ENCODE measurements around the gene FAM199X. TPM values are rescaled to one million over a fixed set of nuclear protein-coding genes. Genes with fewer than 3 reads are reported as not detected.
"Not testable (repeated sequence)": the region's sequence is repeated elsewhere in the genome, so short reads cannot be mapped to it uniquely, and the experiment has no call there.

Gene FAM199X
- polyA plus RNA-seq, 1 experiment: 2.5 TPM

- DNase-seq (ENCODE audit: low read depth): no peak
- Histone ChIP-seq H3K4me3 (ENCODE audit: low read depth, low read length) (no peak overlapping the region), H3K27me3 (ENCODE audit: control insufficient read depth, insufficient read depth, low read length) (no peaks in the 10 kb centered on the region), H3K36me3 (ENCODE audit: control insufficient read depth, insufficient read depth, low read length) (no peaks in the 10 kb centered on the region)
- CTCF ChIA-PET: interaction anchor here (1.0 kb wide), 1 partner anchor 10 kb away, joined by 3 read pairs; no protein-coding TSS in a partner anchor
- POLR2A ChIA-PET: no interaction called here
- no peak for TF ChIP-seq CTCF (IDR thresholded peaks at IDR 0.05; ENCODE audit: insufficient read depth, low read depth, low read length)
Measured at GRCh38 chrX:104205548-104205947, 39.3 kb downstream of the FAM199X start.

DNA sequence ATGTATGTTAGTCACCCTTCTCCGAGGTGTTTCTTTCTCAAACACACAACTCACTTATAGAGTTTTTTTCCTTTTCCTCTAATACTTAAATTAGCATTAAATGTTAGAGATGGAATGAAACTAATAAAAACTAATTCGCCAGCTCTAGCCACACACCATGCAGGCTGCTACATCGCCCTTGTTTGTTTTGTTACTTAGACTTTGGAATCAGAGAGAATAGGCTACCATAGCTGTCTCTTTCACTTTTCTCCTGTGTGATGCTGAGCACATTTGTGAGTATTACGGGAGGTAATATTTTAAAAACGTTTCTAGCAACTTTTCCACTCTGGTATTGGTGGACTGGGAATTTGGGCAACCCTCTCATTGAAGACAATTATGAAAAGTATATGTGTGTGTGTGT is 44.9 kb downstream of the FAM199X start:
- Histone ChIP-seq H3K36me3 (ENCODE audit: control insufficient read depth, insufficient read depth, low read length) (no peaks in the 10 kb centered on the region), H3K27me3 (ENCODE audit: control insufficient read depth, insufficient read depth, low read length) (no peaks in the 10 kb centered on the region), H3K4me3 (ENCODE audit: low read depth, low read length) (no peak overlapping the region)
- POLR2A ChIA-PET: no interaction called here
- no peak for DNase-seq (ENCODE audit: low read depth)
- TF ChIP-seq CTCF (IDR thresholded peaks at IDR 0.05; ENCODE audit: insufficient read depth, low read depth, low read length): no peak
- CTCF ChIA-PET: no interaction called here

GRCh38 chrX:104230060-104230459 is 63.8 kb downstream of the FAM199X start:
- H3K36me3 ChIP-seq (ENCODE audit: control insufficient read depth, insufficient read depth, low read length); H3K27me3 ChIP-seq (ENCODE audit: control insufficient read depth, insufficient read depth, low read length); CTCF ChIA-PET; DNase-seq (ENCODE audit: low read depth); H3K4me3 ChIP-seq (ENCODE audit: low read depth, low read length); POLR2A ChIA-PET: not testable (repeated sequence)

Other genes with a start within 250 kb of the FAM199X start
- 4.7 and 6.6 TPM in 2 replicates for gene TMSB15B, start 203.8 kb upstream of the FAM199X start, polyA plus RNA-seq (2011; rRNA removed)
- gene H2BW1, start 152.7 kb upstream of the FAM199X start, polyA plus RNA-seq (2011; rRNA removed): not detected in 2 replicates
- gene H2BW2, start 126.5 kb upstream of the FAM199X start, polyA plus RNA-seq (2011; rRNA removed): not detected in 2 replicates
- gene TMSB15C, start 90.2 kb upstream of the FAM199X start, polyA plus RNA-seq (2011; rRNA removed): 1.2 and 2.4 TPM in 2 replicates
- 1.5 and 3.2 TPM in 2 replicates for gene ZCCHC18, start 53.9 kb upstream of the FAM199X start, polyA plus RNA-seq (2011; rRNA removed)
- 4.5 and 5.0 TPM in 2 replicates for gene SLC25A53, start 9.4 kb upstream of the FAM199X start, polyA plus RNA-seq (2011; rRNA removed)
- not detected in 2 replicates for gene ESX1, start 88.5 kb downstream of the FAM199X start, polyA plus RNA-seq (2011; rRNA removed)

All from BJ (cell line).